Measurements from ENCODE around the gene SOCS6. TPM values are rescaled to one million over a fixed set of nuclear protein-coding genes. Genes with fewer than 3 reads are reported as not detected.
A peak's percentile ranks its signal among the peaks of the same experiment; 100 is the strongest.

SOCS6 gene
- total and polyA plus RNA-seq, 2 of the 13 experiments (the other 11 are each of a cell fraction or from before 2014, with no cell fraction given), result 18.6 to 38.3 TPM

- no peak for TF ChIP-seq ZNF782 (CRISPR knock-in tag; IDR thresholded peaks at IDR 0.05; ENCODE audit: borderline replicate concordance)
- no peak for TF ChIP-seq SRSF9 (IDR thresholded peaks at IDR 0.05; ENCODE audit: borderline replicate concordance, insufficient read depth, low read depth, low read length, poor library complexity, severe bottlenecking)
- no peak for TF ChIP-seq ZNF235 (CRISPR knock-in tag; IDR thresholded peaks at IDR 0.05; ENCODE audit: borderline replicate concordance)
- peak; percentile 58; the same call in 1 of the 2 replicates for TF ChIP-seq HDAC1 (CRISPR knock-in tag; IDR thresholded peaks at IDR 0.05)
- no peak for TF ChIP-seq ZNF326 (CRISPR knock-in tag; IDR thresholded peaks at IDR 0.05; ENCODE audit: borderline replicate concordance)
- TF ChIP-seq ZNF781 (CRISPR knock-in tag; IDR thresholded peaks at IDR 0.05; ENCODE audit: borderline replicate concordance, not compliant biosample characterization), result no peak
- TF ChIP-seq ZBTB7B (CRISPR knock-in tag; IDR thresholded peaks at IDR 0.05), result no peak; the same call in 1 of the 2 replicates
- TF ChIP-seq ZNF530 (CRISPR knock-in tag; IDR thresholded peaks at IDR 0.05; ENCODE audit: low read depth), result no peak
- no peak for TF ChIP-seq ZSCAN30 (CRISPR knock-in tag; IDR thresholded peaks at IDR 0.05)
- TF ChIP-seq ZNF382 (CRISPR knock-in tag; IDR thresholded peaks at IDR 0.05; ENCODE audit: borderline replicate concordance), result no peak
- no peak for TF ChIP-seq NFAT5 (CRISPR knock-in tag; IDR thresholded peaks at IDR 0.05)
- no peak for TF ChIP-seq SKIL (CRISPR knock-in tag; IDR thresholded peaks at IDR 0.05; ENCODE audit: borderline replicate concordance)
- no peak for TF ChIP-seq ARNT (IDR thresholded peaks at IDR 0.05)
- no peak for TF ChIP-seq AKNA (CRISPR knock-in tag; IDR thresholded peaks at IDR 0.05; ENCODE audit: borderline replicate concordance)
- no peak for TF ChIP-seq EED (CRISPR knock-in tag; IDR thresholded peaks at IDR 0.05)
- TF ChIP-seq ZNF580 (CRISPR knock-in tag; IDR thresholded peaks at IDR 0.05; ENCODE audit: borderline replicate concordance, low read depth), result no peak
- TF ChIP-seq ZNF296 (CRISPR knock-in tag; conservative IDR thresholded peaks at IDR 0.05), result no peak
- peak; percentile 38 for TF ChIP-seq ZEB1 (IDR thresholded peaks at IDR 0.05; ENCODE audit: insufficient replicate concordance, low read depth)
Observed at GRCh38 chr18:70376914-70377258, 88.0 kb downstream of the SOCS6 start (continued).

Data from HepG2 (cell line).